A549 (cell line): ENCODE results near the gene SLIT3.

ENCODE experiments used
- CBX8 ChIP-seq: fragments of 200-600 bp; sonication (generic); IDR thresholded peaks from 2 replicates; pipeline ENCODE4 v1.6.1; 2016
- CEBPB ChIP-seq, 2 experiments: fragments of >200 bp in 1 of 2; sonication (Bioruptor Twin) in 1 of 2; formaldehyde crosslinking in 1 of 2; IDR thresholded peaks; 2 replicates each; pipeline ENCODE4 v1.6.1; 2012 to 2016
- CHD2 ChIP-seq: fragments of 150-350 bp; IDR thresholded peaks from 2 replicates; pipeline ENCODE4 v1.6.1; 2014; ENCODE audit warnings: low read length; ENCODE audit not compliant: partially characterized antibody
- CTCF ChIP-seq: fragments of >200 bp; sonication (Bioruptor Twin); formaldehyde crosslinking; IDR thresholded peaks from 3 replicates; pipeline ENCODE4 v1.5.1; 2016
- EP300 ChIP-seq, 2 experiments: fragments of >200 bp; sonication (Bioruptor Twin); formaldehyde crosslinking; IDR thresholded peaks; 2 replicates in 1 of 2; 3 replicates in 1 of 2; pipeline ENCODE4 v1.6.1; 2016 to 2017
- HMGXB4 ChIP-seq: fragments of 250-450 bp; sonication (Bioruptor Pico); IDR thresholded peaks from 2 replicates; pipeline ENCODE4 v1.5.0; 2021; ENCODE audit warnings: mild to moderate bottlenecking, moderate library complexity, borderline replicate concordance
- HOXA7 ChIP-seq: fragments of 250-450 bp; sonication (Bioruptor Pico); IDR thresholded peaks from 2 replicates; pipeline ENCODE4 v1.5.0; 2020; ENCODE audit warnings: mild to moderate bottlenecking, moderate library complexity
- MAX ChIP-seq: IDR thresholded peaks from 2 replicates; pipeline ENCODE4 v1.6.1; 2012
- PHF8 ChIP-seq: fragments of 200-600 bp; sonication (generic); IDR thresholded peaks from 2 replicates; pipeline ENCODE4 v1.6.1; 2016; ENCODE audit warnings: low read depth, mild to moderate bottlenecking, antibody characterized with exemption, moderate library complexity, borderline replicate concordance
- POLR2A ChIP-seq: IDR thresholded peaks from 2 replicates; pipeline ENCODE4 v1.6.1; 2012; ENCODE audit warnings: mild to moderate bottlenecking, low read length
- POLR2AphosphoS2 ChIP-seq: conservative IDR thresholded peaks from 2 replicates; pipeline ENCODE4 v1.6.1; 2012; ENCODE audit warnings: low read length, improper control_type of control experiment, inconsistent platforms
- RAD21 ChIP-seq, 2 experiments: fragments of >200 bp in 1 of 2; sonication (Bioruptor Twin) in 1 of 2; formaldehyde crosslinking in 1 of 2; IDR thresholded peaks in 1 of 2; conservative IDR thresholded peaks in 1 of 2; 2 replicates in 1 of 2; 3 replicates in 1 of 2; pipeline ENCODE4 v1.6.1; 2012 to 2018; ENCODE audit warnings: inconsistent platforms in 1 of 2
- RCOR1 ChIP-seq: fragments of 150-350 bp; IDR thresholded peaks from 2 replicates; pipeline ENCODE4 v1.6.1; 2014; ENCODE audit warnings: antibody characterized with exemption, low read length, low read depth

GRCh38 chr5:168683927-168684295 is 617.0 kb downstream of the SLIT3 start:
- TF ChIP-seq POLR2AphosphoS2 (no peak), CTCF (no peak), POLR2A (no peak), MAX (no peak), HOXA7 (CRISPR knock-in tag) (no peak), CBX8 (no peak), PHF8 (no peak), RAD21 (conservative IDR thresholded peaks at IDR 0.05 in 1 of 2, IDR thresholded peaks at IDR 0.05 in 1 of 2) (no peak), HMGXB4 (no peak), CEBPB (IDR thresholded peaks at IDR 0.05) (no peak), CHD2 (no peak), EP300 (IDR thresholded peaks at IDR 0.05) (no peak), RCOR1 (no peak)
